GOT3 (cell line): Measurements from ENCODE around the gene ECE2.

Experiments used
- DNase-seq: peaks from one replicate; lab custom pipeline; 2025; ENCODE audit warnings: mixed read lengths; lab: John Stamatoyannopoulos, UW

Gene ECE2

GRCh38 chr3:184314700-184315542, 39.1 kb downstream of the ECE2 start:
- peak; percentile 37 for DNase-seq

DNA sequence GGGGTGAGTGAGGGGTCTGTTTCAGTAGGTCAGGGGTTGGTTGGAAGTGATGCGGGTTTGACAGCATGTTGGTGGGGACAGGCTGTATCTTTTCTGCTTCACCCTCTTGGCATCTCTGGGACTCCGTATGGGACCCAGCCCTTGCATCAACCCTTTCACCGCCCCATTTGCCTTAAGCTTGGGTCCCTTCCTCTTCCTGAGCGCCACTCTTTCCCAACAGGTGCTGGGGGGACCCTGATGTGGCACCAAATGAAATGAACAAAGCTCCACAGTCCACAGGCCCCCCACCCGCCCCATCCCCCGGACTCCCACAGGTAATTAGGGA, 39.7 kb downstream of the ECE2 start:
- no peak for DNase-seq

DNA sequence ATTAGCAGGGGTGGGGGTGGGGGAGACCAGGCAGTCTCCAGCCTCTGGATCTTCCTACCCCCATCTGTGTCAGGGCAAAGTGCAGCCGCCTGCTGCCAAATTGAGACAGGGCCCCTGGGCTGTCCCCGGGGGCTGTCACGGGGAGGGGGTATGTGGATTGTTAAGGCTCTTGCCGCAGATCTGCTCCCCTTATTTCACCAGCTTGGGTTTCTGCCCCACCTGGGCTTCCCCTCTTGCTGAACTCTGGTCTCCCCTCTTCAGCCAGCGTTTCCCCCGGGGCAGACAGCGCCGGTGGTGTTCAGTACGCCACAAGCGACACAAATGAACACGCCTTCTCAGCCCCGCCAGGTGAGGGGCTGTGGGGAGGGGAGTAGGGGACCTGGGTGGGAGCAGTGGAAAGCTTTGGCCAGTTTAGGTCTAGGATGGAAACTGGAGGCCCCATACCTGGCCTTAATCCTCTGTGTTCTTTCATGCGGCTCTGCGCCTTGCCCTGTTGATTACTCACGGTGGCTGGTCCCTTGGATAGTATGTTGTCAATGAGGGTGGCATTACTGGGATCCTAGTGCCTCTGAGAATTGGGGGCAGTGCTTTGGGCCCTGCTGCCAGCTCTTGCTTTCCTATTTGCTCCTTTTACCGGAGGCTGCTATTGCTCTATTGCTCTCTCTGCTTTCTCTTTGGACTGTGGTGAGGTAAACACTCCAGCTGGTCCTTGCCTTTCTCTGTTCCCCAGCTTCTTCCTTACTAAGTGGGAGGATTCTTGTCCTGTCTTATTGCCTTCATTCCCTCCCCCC, 40.2 kb downstream of the ECE2 start:
- no peak for DNase-seq

GRCh38 chr3:184316792-184317191, 41.0 kb downstream of the ECE2 start:
- no peak for DNase-seq

DNA sequence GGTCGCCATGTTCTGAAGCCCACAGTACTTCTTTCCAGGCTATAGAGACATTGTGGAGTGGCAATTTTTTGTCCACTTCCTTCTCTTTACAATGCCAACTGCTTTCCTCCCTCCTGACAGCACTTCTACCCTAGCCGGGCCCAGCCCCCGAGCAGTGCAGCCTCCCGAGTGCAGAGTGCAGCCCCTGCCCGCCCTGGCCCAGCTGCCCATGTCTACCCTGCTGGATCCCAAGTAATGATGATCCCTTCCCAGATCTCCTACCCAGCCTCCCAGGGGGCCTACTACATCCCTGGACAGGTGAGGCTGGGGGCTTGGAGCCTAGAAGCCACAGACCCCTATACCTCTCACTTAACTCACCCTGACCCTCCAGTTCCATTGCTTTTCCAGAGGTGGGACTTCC, 41.4 kb downstream of the ECE2 start:
- DNase-seq = no peak

DNA sequence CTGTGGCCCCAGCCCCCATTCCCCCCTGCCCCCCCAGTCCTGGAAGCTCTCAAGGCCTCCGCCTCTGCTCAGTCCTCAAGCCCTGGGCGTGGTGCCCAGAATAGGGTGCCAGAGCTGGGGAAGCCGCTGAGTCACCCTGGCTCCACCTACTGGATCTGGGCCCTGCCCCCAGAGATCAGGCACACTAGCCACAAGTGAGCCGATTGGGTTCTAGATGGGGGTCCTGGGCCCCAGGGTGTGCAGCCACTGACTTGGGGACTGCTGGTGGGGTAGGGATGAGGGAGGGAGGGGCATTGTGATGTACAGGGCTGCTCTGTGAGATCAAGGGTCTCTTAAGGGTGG, 44.3 kb downstream of the ECE2 start:
- DNase-seq = peak; percentile 92

GRCh38 chr3:184321666-184322065, 45.8 kb downstream of the ECE2 start:
- no peak for DNase-seq

DNA sequence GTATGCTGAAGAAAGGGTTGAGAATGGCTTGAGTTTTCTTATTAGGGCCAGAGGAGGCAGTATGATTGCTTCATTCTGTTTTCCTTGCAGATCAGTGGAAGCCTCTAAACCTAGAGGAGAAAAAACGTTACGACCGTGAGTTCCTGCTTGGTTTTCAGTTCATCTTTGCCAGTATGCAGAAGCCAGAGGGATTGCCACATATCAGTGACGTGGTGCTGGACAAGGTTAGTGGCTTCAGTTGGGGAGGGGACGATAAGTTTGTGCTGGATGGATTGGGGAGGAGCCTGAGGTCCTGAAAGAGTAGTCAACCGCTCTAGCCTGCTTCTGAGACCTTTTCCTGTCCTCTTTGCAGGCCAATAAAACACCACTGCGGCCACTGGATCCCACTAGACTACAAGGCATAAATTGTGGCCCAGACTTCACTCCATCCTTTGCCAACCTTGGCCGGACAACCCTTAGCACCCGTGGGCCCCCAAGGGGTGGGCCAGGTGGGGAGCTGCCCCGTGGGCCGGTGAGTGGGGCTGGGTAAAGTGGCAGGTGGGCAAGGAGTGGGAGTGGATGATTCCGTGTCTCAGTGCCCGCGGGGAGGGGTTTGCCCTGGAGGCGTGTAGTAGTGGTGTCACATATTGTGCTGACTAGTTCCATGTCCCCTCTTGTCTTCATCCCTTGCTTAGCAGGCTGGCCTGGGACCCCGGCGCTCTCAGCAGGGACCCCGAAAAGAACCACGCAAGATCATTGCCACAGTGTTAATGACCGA, 47.1 kb downstream of the ECE2 start:
- no peak for DNase-seq

DNA sequence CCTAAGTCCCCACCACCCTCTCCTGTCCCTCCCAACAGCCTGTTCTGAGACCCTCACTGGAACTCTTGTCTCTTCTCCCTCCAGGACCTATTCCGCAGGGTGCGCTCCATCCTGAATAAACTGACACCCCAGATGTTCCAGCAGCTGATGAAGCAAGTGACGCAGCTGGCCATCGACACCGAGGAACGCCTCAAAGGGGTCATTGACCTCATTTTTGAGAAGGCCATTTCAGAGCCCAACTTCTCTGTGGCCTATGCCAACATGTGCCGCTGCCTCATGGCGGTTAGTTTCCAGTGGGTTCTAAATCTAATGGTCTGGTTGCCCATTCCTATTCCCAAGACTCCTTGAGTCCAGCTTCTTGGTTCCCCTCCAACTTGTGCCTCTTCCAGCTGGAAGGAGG, 47.9 kb downstream of the ECE2 start:
- DNase-seq = no peak

DNA sequence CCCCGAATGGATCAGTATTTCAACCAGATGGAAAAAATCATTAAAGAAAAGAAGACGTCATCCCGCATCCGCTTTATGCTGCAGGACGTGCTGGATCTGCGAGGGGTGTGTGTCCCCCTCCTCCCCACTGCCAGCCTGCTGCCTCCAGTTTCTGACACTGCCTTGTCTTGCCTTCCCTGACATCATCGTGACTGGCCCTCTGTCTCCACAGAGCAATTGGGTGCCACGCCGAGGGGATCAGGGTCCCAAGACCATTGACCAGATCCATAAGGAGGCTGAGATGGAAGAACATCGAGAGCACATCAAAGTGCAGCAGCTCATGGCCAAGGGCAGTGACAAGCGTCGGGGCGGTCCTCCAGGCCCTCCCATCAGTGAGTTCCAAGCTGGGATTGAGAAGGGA, 49.4 kb downstream of the ECE2 start:
- DNase-seq = no peak

- no peak for DNase-seq
These were observed 50.0 kb downstream of the ECE2 start for GRCh38 chr3:184325715-184326369.

DNA sequence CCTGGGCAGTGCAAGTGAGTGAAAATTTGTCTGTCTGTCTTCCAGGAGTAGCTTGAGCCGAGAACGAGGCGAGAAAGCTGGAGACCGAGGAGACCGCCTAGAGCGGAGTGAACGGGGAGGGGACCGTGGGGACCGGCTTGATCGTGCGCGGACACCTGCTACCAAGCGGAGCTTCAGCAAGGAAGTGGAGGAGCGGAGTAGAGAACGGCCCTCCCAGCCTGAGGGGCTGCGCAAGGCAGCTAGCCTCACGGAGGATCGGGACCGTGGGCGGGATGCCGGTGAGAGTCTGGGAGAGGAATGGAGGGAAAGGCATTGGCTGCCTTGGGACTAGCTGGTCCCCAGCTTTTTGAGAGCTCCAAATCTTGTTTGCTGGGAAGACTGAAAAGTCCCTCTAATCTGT, 51.3 kb downstream of the ECE2 start:
- no peak for DNase-seq

GRCh38 chr3:184328516-184328915, 52.7 kb downstream of the ECE2 start:
- DNase-seq = no peak

DNA sequence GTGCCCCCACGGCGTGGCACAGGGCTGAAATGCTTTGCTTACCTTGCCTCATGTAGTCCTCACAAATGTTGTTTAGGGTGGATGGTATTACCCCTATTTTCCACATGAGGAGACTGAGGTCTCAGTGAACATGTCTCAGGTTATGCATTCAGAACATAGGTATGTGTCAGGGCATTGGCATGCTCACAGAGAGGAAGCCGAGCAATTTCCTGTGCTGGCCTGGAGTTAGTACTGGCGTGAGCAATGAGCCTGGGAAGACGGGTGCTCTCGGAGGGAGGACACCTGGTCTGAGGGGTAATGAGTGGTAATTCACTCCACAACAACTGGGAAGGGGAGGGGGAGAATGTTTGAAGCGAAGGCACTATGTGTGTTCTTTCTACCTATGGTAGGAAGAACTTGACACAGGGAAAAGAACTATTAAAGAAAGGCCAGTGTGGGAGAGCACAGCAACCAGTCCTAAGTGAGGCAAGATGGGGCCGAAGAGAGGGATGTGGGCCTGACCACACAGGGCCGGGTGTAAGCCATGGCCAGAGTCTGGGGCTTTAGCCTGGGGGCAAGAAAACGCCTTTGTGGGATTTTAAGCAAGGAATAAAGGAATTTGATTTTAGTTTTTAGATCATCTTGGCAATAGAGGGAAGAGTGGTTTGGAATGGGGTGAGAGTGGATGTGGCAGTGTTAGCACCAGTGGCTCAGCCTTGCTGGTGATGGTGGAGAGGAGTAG, 56.7 kb downstream of the ECE2 start:
- no peak for DNase-seq

GRCh38 chr3:184333190-184333589, 57.4 kb downstream of the ECE2 start:
- no peak for DNase-seq

GRCh38 chr3:184333700-184334099, 57.9 kb downstream of the ECE2 start:
- no peak for DNase-seq

- no peak for DNase-seq
These were observed 58.8 kb downstream of the ECE2 start for GRCh38 chr3:184334470-184335158.

DNA sequence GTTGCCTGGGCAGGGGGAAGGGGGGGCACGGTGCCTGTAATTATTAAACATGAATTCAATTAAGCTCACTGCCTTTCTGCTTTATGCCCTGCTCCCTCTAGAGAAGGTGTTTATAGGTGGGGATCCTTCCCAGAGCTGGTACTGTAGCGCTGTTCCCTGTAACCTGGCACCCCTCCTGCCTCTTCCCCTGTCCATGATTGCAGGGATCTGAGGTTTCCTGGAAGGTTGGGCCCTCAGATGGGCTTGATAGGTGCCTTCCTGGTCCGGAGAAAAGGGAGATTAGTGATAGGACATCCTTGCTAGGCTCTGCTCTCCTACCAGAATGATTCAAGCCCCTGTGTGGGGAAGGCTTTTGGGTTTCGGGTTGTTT, 59.5 kb downstream of the ECE2 start:
- no peak for DNase-seq

DNA sequence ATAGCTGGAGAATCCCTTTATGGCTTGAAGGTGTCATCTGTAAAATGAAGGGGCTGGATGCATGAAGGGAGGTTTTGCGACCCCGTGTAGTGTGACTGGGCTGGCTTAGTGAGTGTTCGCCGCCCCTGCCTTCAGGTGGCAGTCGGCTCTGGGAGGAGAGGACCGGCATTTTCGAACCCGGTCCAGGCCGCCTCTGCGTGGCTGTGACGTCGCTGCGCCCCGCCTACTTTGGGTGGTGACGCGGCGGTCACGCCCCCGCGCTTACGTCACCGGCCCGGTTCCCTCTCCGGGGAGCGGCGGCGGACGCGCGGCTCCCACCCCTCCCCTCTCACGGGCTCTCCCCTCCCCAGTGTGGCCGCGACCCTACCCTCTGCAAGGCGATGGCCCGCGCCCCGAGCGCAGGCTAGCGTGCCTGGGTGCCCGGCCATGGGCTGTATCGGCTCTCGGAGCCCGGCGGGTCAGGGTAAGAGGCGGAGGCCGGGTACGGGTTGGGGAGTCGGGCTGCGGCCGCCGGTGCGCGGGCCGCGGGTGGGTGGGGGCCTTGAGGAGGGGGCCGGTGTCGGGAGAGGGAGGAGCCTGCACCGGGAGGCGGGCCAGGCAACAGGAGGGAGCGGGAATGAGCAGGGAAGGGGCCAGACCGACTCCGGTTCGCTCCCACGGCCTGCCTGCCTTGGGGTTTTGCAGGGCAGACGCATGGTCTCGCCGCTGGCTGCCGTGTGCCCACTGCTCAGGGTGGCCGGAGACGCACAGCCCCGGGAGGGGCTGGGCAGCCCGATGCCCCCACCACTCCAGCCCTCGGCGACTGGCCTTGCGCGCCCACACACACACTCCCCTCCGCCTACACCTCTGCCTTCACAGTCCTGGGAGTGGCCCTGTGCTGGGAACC, 60.1 kb downstream of the ECE2 start:
- DNase-seq = no peak
